ENCODE measurements around the gene CHST12. TPM values are rescaled to one million over a fixed set of nuclear protein-coding genes. Genes with fewer than 3 reads are reported as not detected.
A peak's percentile ranks its signal among the peaks of the same experiment; 100 is the strongest.

Gene CHST12
- total RNA-seq, 1 experiment from 2014 or later = 19.3 TPM

DNA sequence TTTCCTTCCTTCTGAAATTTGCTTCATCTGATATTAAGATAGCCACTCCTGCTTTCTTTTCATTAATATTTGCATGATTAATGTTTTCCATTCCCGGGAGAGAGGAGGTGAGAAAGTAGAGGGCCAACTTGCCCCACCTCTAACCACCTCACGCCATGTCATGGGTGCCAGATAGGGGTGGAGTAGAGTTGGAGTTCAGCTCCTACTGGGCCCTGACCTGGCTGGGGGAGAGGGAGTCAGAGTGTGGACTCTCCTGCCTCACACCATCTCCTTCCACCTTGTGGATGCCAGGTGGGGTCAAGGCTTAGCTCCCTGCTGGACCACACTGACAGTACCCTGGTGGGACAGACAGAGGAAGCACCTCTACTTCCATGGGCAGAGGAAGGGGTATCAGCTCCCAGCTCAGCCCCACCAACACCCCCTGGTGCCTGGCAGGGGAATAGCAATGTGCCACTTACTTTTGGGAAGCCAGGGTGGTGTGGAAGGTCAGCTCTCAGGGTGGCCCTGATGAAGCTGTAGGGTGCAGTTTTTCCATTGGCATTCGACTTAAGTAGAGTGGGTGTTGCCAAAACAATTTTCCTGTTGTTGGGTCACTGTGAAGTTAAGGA is 28.0 kb downstream of the CHST12 start:
- Histone ChIP-seq H3K23me2 (ENCODE audit: insufficient read length, low read depth, low read length, poor library complexity, severe bottlenecking) (no peaks in the 10 kb centered on the region), H3K79me2 (ENCODE audit: insufficient read depth, low read length) (no peaks in the 10 kb centered on the region), H3T11ph (ENCODE audit: low read length) (no peak overlapping the region), H3K9ac (ENCODE audit: extremely low read depth, insufficient read length, low read length) (no peak overlapping the region), H2BK5ac (ENCODE audit: insufficient read length, low read length) (no peak overlapping the region), H3K4me2 (ENCODE audit: insufficient read depth, insufficient read length, low read length) (no peak overlapping the region), H3K9me3 (ENCODE audit: control insufficient read depth, low read depth, low read length) (no peaks in the 10 kb centered on the region), H3K14ac (ENCODE audit: insufficient read depth, low read length) (no peak overlapping the region), H3K27me3 (ENCODE audit: insufficient read depth, low read length) (no peaks in the 10 kb centered on the region), H3K4me1 (ENCODE audit: insufficient read depth, low read length) (no peaks in the 10 kb centered on the region), H3K56ac (ENCODE audit: insufficient read length, low read depth, low read length) (no peak overlapping the region), H3K79me1 (ENCODE audit: insufficient read depth, low read depth, low read length, poor library complexity, severe bottlenecking) (no peaks in the 10 kb centered on the region), H2BK20ac (ENCODE audit: low read depth, low read length, poor library complexity, severe bottlenecking) (no peak overlapping the region), H3K18ac (ENCODE audit: insufficient read length, low read depth, low read length) (no peak overlapping the region), H2BK120ac (ENCODE audit: low read depth, low read length, poor library complexity, severe bottlenecking) (no peak overlapping the region), H4K20me1 (ENCODE audit: control insufficient read depth, insufficient read depth, insufficient read length) (no peaks in the 10 kb centered on the region), H2BK15ac (ENCODE audit: low read depth, low read length) (no peak overlapping the region), H3K27ac (ENCODE audit: insufficient read length, low read depth, low read length) (no peak overlapping the region), H2AFZ (ENCODE audit: low read length) (no peak overlapping the region), H3K4ac (ENCODE audit: low read depth, low read length) (no peak overlapping the region), H3K23ac (ENCODE audit: insufficient read length, low read depth, low read length) (no peak overlapping the region), H4K8ac (replicated peaks; ENCODE audit: insufficient read length, low read depth, low read length) (no peak overlapping the region), H2AK5ac (ENCODE audit: insufficient read length, low read length) (no peak overlapping the region), H2BK12ac (ENCODE audit: insufficient read length, low read depth, low read length) (no peak overlapping the region), H4K5ac (ENCODE audit: insufficient read length, low read depth, low read length) (no peak overlapping the region), H4K91ac (ENCODE audit: insufficient read length, low read depth, low read length) (no peak overlapping the region)
- peaks cover 4 to 6% of the 10 kb centered on the region in 2 experiments; a peak in 3 of 5 replicates for H3K9me3 Mint-ChIP-seq
- no peak overlapping the region for H3K4me3 Mint-ChIP-seq
- no CpG with 5 or more reads among the region's 3 CpGs for WGBS (ENCODE audit: extremely low coverage, insufficient read length, low lambda C conversion rate)
- TF ChIP-seq, protein P1, sequence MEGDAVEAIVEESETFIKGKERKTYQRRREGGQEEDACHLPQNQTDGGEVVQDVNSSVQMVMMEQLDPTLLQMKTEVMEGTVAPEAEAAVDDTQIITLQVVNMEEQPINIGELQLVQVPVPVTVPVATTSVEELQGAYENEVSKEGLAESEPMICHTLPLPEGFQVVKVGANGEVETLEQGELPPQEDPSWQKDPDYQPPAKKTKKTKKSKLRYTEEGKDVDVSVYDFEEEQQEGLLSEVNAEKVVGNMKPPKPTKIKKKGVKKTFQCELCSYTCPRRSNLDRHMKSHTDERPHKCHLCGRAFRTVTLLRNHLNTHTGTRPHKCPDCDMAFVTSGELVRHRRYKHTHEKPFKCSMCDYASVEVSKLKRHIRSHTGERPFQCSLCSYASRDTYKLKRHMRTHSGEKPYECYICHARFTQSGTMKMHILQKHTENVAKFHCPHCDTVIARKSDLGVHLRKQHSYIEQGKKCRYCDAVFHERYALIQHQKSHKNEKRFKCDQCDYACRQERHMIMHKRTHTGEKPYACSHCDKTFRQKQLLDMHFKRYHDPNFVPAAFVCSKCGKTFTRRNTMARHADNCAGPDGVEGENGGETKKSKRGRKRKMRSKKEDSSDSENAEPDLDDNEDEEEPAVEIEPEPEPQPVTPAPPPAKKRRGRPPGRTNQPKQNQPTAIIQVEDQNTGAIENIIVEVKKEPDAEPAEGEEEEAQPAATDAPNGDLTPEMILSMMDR (conservative IDR thresholded peaks at IDR 0.05) = peak; percentile 85
- peaks cover 11 to 32% (median 23%) of the 10 kb centered on the region in 3 experiments for H3K36me3 Mint-ChIP-seq (ENCODE audit: insufficient read depth in 1 of 3, low read depth in 3 of 3)
- peak; percentile 75 for DNase-seq
- no peak overlapping the region for H3K27ac Mint-ChIP-seq
- no peaks in the 10 kb centered on the region for H3K27me3 Mint-ChIP-seq (ENCODE audit: low read depth)
- peaks cover 0 to 4% of the 10 kb centered on the region in 2 experiments; a peak in 1 of 4 replicates for H3K4me1 Mint-ChIP-seq

Measured in H9 (cell line).